Stomach (tissue), 9 donors: ENCODE data around the gene PRKCB. TPM values are rescaled to one million over a fixed set of nuclear protein-coding genes. Genes with fewer than 3 reads are reported as not detected.

Experiments
- DNase-seq, 2 donors: peaks; one replicate each; pipeline versions ENCODE4 v3.0.0 to v3.0.0-alpha.2; 2013 to 2019
- H3K27ac ChIP-seq, 5 donors: fragments of 200-600 bp in 4 of 5; sonication (generic) in 4 of 5; one replicate each; pipeline ENCODE4 v1.5.1; 2013 to 2019; ENCODE audit warnings: mild to moderate bottlenecking in 1 of 5, moderate library complexity in 1 of 5
- H3K27me3 ChIP-seq, 3 donors: fragments of 200-600 bp; sonication (generic); one replicate each; pipeline ENCODE4 v1.5.1; 2017 to 2019; ENCODE audit warnings: mixed run types in 1 of 3
- H3K36me3 ChIP-seq, 4 donors: fragments of 200-600 bp; sonication (generic); 1 replicate in 3 of 4; 2 replicates in 1 of 4; pipeline ENCODE4 v1.5.1; 2016 to 2019
- H3K4me1 ChIP-seq, 4 donors: fragments of 200-600 bp; sonication (generic); one replicate each; pipeline ENCODE4 v1.5.1; 2016 to 2019
- H3K4me3 ChIP-seq, 4 donors: fragments of 200-600 bp; sonication (generic) in 3 of 4; one replicate each; pipeline ENCODE4 v1.5.1; 2016 to 2019; ENCODE audit warnings: mild to moderate bottlenecking in 1 of 4
- H3K9me3 ChIP-seq, 4 donors: fragments of 200-600 bp; sonication (generic); one replicate each; pipeline ENCODE4 v1.5.1; 2016 to 2019
- CTCF ChIP-seq, 7 experiments: fragments of 450-650 bp in 4 of 7; fragments of 200-600 bp in 3 of 7; sonication (generic) in 3 of 7; IDR thresholded peaks; one replicate each; pipeline ENCODE4 v1.5.1; 2016 to 2019; ENCODE audit warnings: antibody characterized with exemption in 7 of 7, control low read depth in 2 of 7, mild to moderate bottlenecking in 1 of 7
- EP300 ChIP-seq: sonication (generic); formaldehyde crosslinking; IDR thresholded peaks from one replicate; pipeline ENCODE4 v1.6.1; 2017; ENCODE audit warnings: antibody characterized with exemption
- POLR2A ChIP-seq, 4 donors: fragments of 450-650 bp; IDR thresholded peaks; one replicate each; pipeline ENCODE4 v1.6.1; 2016; ENCODE audit warnings: antibody characterized with exemption in 4 of 4, control low read depth in 2 of 4, mild to moderate bottlenecking in 1 of 4, moderate library complexity in 1 of 4
- POLR2AphosphoS5 ChIP-seq, 3 donors: sonication (generic); formaldehyde crosslinking; IDR thresholded peaks; one replicate each; pipeline ENCODE4 v1.6.1; 2016; ENCODE audit warnings: antibody characterized with exemption in 3 of 3
- WGBS, 5 donors: extraction: QIAGEN DNeasy Blood & Tissue Kit in 3 of 5; methylation state at CpG; one replicate each; pipeline versions ENCODE4 v1.1.5 to v1.1.7; 2013 to 2018; 5-methylcytosine and 5-hydroxymethylcytosine counted together
- intact Hi-C: fragments of 100-400 bp; cut with DNase I; formaldehyde crosslinking; loops from one replicate; pipeline ENCODE4 v1.15.1; 2023; ENCODE audit warnings: low total_unique reads
- polyA plus RNA-seq, 3 donors: library from polyadenylated mRNA; stranded (reverse); fragments of 200-250 nt; gene quantifications; one replicate each; pipeline ENCODE4 v1.2.3, GENCODE V29; 2013
- total RNA-seq, 5 donors: library from RNA; depleted of rRNA; stranded (reverse); fragments of >200 nt; gene quantifications; one replicate each; pipeline versions ENCODE4 v1.1.0 to v1.2.3, GENCODE V29; 2014 to 2016
- donor health status: healthy with polysubstance abuse.
- donor health status: Bipolar disorder and iron deficiency.
- donor health status: healthy.

The PRKCB gene
- total and polyA plus RNA-seq, 8 donors: 1.1 to 49.6 (median 14.7) TPM

GRCh38 chr16:24138575-24138974, 302.8 kb downstream of the PRKCB start:
- H3K27ac ChIP-seq: no peak overlapping the region
- H3K27me3 ChIP-seq: no peaks in the 10 kb centered on the region
- no peaks in the 10 kb centered on the region for H3K4me1 ChIP-seq
- no peak for DNase-seq
- WGBS, 5 donors: 29 to 77% (median 71%) methylated on average over 2 of the region's 2 CpGs
- intact Hi-C loops: no loop called here
- no peaks in the 10 kb centered on the region for H3K9me3 ChIP-seq
- no peak for TF ChIP-seq POLR2AphosphoS5 (IDR thresholded peaks at IDR 0.05)
- H3K4me3 ChIP-seq: no peak overlapping the region
- no peaks in the 10 kb centered on the region for H3K36me3 ChIP-seq

GRCh38 chr16:24139282-24139681, 303.5 kb downstream of the PRKCB start:
- no peaks in the 10 kb centered on the region for H3K36me3 ChIP-seq
- WGBS, 5 donors: 38 to 56% (median 53%) methylated on average over 3 of the region's 3 CpGs
- no peaks in the 10 kb centered on the region for H3K4me1 ChIP-seq
- no peaks in the 10 kb centered on the region for H3K27me3 ChIP-seq
- H3K4me3 ChIP-seq: no peak overlapping the region
- H3K27ac ChIP-seq: no peak overlapping the region
- TF ChIP-seq CTCF (IDR thresholded peaks at IDR 0.05) (no peak), POLR2A (IDR thresholded peaks at IDR 0.05) (no peak), POLR2AphosphoS5 (IDR thresholded peaks at IDR 0.05) (no peak), EP300 (no peak)
- no peaks in the 10 kb centered on the region for H3K9me3 ChIP-seq
- DNase-seq: no peak
- intact Hi-C loops: no loop called here

- intact Hi-C loops: no loop called here
- no peak for DNase-seq
- H3K36me3 ChIP-seq: no peaks in the 10 kb centered on the region
- no peaks in the 10 kb centered on the region for H3K27me3 ChIP-seq
- no peak overlapping the region for H3K4me3 ChIP-seq
- no peaks in the 10 kb centered on the region for H3K4me1 ChIP-seq
- TF ChIP-seq EP300: no peak
- TF ChIP-seq CTCF (IDR thresholded peaks at IDR 0.05): no peak
- TF ChIP-seq POLR2AphosphoS5 (IDR thresholded peaks at IDR 0.05): no peak
- TF ChIP-seq POLR2A (IDR thresholded peaks at IDR 0.05): no peak
- H3K27ac ChIP-seq: no peak overlapping the region
- no peaks in the 10 kb centered on the region for H3K9me3 ChIP-seq
- 51 to 74% (median 65%) methylated on average over 2 of the region's 2 CpGs for whole genome bisulfite sequencing, 5 donors
Observed at GRCh38 chr16:24140730-24141129, 304.9 kb downstream of the PRKCB start.

- Histone ChIP-seq H3K27ac (no peak overlapping the region), H3K36me3 (no peaks in the 10 kb centered on the region), H3K4me1 (no peaks in the 10 kb centered on the region), H3K4me3 (no peak overlapping the region), H3K9me3 (no peaks in the 10 kb centered on the region), H3K27me3 (no peaks in the 10 kb centered on the region)
- no peak for TF ChIP-seq CTCF (IDR thresholded peaks at IDR 0.05)
- TF ChIP-seq EP300: no peak
- no peak for TF ChIP-seq POLR2AphosphoS5 (IDR thresholded peaks at IDR 0.05)
- no peak for TF ChIP-seq POLR2A (IDR thresholded peaks at IDR 0.05)
- no peak for DNase-seq
- 74 to 84% (median 79%) methylated on average over 5 of the region's 5 CpGs for WGBS, 5 donors
- intact Hi-C loops: no loop called here
Observed at GRCh38 chr16:24141466-24141865, 305.7 kb downstream of the PRKCB start.

GRCh38 chr16:24141917-24142316, 306.1 kb downstream of the PRKCB start:
- no peak for DNase-seq
- no peaks in the 10 kb centered on the region for H3K4me1 ChIP-seq
- 85 to 90% (median 90%) methylated on average over 2 of the region's 2 CpGs for WGBS, 5 donors
- H3K4me3 ChIP-seq: no peak overlapping the region
- H3K27ac ChIP-seq: no peak overlapping the region
- H3K9me3 ChIP-seq: no peaks in the 10 kb centered on the region
- TF ChIP-seq EP300 (no peak), CTCF (IDR thresholded peaks at IDR 0.05) (no peak), POLR2A (IDR thresholded peaks at IDR 0.05) (no peak), POLR2AphosphoS5 (IDR thresholded peaks at IDR 0.05) (no peak)
- no peaks in the 10 kb centered on the region for H3K27me3 ChIP-seq
- intact Hi-C loops: no loop called here
- H3K36me3 ChIP-seq: no peaks in the 10 kb centered on the region
